Measurements from ENCODE around the gene FCRLB. TPM values are rescaled to one million over a fixed set of nuclear protein-coding genes. Genes with fewer than 3 reads are reported as not detected.
"Not testable (repeated sequence)": the region's sequence is repeated elsewhere in the genome, so short reads cannot be mapped to it uniquely, and the experiment has no call there.

The FCRLB gene
- total RNA-seq, 1 donor from 2014 or later: 0.53 TPM

DNA sequence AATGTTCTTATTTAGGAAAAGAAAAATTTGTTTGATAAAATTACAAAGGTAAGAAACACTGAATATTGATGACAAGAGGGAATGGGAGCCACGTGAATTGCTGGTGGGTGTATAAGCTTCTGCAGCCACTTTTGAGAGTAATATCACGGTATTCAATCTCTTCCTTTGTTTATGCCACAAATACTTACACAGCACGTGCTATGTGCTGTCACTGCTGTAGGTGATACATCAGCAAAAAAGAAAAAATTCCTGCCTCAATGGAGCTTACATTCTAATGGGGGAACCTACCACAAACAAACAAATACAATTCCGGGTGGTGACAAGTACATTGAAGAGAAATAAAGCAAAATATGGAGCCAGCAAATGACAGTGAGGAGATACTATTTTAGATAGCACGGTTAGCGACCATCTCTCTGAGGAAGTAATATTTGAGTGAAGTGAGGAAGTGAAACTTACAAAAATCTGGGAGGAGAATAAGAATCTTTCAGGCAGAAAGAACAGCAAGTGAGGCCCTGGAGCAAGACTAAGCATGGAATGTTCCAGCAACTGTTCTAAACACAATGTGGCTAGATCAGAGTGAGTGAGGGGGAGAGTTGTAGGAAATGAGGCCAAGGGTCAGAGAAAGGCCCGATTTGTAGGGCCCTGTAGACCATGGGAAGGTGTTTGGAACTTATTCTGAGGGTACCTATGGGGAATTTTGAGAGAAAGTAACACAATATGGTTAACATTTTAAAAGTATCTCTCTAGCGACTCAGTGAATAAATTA, 2.6 kb upstream of the FCRLB start:
- DNase-seq (ENCODE audit: low spot score): no peak
- ATAC-seq: no peak

DNA sequence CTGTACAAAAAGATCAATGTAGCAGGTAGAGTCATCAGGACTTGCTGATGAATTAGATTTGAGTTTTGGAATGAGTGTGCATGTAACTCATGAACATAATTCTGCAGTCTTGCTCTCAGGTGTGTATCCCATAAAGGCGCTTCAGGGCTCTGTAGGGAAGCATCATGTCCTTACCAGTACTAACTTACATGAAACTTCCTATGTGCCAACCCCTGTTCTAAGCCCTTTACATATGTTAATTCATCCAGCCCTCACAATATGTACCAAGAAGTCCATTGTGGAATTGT, 2.1 kb upstream of the FCRLB start:
- DNase-seq (ENCODE audit: low spot score) (no peak), ATAC-seq (no peak)

DNA sequence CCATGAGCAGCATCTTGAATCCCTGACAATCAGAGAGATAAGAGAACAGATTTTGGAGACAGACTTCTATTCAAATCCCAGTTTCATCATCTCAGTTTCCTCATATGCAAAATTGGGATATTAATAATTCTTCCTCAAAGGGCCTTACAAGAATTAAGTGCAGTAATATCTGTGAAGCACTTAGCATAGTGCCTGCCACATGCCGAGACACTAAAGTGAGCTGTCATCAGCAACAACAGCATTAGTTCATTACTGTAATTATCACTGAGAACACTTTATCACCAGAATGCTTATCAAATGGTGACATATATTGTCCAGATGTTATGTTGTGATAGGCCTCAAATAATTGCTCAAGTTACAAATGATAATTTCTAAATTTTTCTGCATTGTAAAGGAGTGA, 922 bp upstream of the FCRLB start:
- no peak for DNase-seq (ENCODE audit: low spot score)
- no peak for ATAC-seq

DNA sequence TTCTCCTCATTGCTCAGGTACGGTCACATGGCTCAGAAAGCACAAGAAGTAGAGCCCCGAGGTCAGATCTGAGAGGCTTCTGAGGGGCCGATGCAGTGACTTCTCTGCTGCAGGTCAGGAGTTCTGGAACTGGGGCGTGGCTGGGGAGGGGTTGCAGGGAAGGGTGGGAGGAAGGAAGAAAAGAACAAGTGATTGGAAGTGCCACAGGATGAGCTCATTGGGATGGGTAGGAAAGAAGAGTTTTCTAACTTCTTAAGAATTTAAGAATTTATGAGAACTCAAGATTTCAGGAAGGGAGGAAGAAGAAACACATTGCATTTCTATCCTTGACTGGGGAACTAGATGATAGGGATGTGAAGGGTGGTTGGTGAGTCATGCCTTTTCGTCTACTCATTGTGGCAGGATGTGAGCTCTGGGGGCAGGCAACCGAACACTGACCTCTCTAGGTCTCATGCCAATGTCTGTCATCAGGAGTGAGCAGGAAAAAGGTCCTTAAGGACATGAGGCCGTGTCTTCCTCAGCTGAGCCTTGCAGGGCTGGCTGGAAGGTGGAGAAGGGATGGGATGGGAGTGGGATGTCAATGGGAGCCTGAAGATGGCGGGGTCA, 497 bp downstream of the FCRLB start:
- ATAC-seq (no peak), DNase-seq (ENCODE audit: low spot score) (no peak)

DNA sequence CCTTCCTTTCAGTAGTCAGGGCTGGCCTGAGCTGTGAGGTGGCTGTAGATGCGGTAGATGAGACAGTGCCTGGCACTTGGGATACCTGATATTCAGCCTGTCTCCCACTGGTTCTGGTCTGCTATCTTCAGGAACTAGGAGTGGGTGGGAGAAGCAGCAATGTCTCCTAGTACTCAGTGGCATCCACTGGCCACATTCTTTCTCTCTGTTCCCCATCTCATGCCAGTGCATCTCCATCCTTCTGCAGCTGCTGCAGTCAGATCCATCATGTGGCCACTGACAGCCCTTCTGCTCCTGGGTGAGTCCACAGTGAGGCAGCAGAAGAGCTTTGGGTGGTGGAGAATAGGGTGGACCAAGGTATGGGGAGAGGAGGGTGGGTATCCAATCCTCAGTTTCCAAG, 1.1 kb downstream of the FCRLB start:
- ATAC-seq (no peak), DNase-seq (ENCODE audit: low spot score) (no peak)

DNA sequence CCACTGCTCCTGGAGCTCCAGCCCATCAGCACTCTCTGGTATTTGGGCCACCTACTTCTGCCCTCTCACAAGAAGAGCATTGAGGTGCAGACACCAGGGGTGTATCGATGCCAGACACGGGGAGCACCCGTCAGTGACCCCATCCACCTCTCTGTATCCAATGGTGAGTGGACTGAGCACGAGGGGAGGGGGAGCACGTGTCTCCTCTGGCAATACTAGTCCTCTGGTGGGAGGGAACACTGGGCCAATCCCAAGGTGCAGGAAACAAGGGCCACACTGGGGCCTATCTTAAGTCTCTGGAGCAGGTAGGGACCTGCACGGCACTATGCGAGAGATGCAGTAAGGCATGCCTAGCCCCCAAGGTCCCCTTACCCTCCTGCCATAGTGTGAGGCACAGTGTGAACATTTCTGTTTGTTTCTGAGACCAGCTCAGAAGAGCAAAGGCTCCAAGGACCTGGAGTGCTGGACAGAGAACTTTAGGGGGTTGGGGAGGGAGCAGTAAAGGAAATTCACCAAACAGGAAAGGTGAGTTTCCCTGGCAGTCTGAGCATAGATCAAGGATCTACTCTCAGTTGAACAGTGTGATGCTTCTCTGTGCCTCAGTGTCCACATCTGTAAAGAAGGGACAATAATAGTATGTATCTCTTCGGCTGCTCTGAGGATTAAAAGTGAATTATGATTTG, 2.3 kb downstream of the FCRLB start:
- DNase-seq (ENCODE audit: low spot score): no peak
- ATAC-seq: no peak

DNA sequence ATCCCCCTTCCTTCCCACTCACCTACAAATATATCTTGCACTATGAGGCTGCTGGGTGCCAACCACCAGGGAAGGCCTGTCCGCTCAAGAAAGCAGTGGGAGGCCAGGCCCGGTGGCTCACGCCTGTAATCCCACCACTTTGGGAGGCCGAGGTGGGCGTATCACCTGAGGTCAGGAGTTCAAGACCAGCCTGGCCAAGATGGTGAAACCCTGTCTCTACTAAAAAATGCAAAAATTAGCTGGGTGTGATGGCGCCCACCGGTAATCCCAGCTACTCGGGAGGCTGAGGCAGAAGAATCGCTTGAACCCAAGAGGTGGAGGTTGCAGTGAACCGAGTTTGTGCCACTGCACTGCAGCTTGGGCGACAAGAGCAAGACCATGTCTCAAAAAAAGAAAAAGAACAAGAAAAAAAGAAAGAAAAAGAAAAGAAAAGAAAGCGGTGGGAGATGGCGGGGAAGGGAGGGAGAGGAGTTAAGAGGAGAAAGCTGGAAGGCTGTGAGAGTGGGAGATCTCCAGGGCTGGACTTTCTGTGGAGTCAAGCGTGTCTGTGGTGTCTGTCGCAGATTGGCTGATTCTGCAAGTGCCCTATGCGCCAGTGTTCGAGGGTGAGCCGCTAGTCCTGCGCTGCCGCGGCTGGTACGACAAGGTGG, 4.0 kb downstream of the FCRLB start:
- not testable (repeated sequence) for DNase-seq (ENCODE audit: low spot score); ATAC-seq

DNA sequence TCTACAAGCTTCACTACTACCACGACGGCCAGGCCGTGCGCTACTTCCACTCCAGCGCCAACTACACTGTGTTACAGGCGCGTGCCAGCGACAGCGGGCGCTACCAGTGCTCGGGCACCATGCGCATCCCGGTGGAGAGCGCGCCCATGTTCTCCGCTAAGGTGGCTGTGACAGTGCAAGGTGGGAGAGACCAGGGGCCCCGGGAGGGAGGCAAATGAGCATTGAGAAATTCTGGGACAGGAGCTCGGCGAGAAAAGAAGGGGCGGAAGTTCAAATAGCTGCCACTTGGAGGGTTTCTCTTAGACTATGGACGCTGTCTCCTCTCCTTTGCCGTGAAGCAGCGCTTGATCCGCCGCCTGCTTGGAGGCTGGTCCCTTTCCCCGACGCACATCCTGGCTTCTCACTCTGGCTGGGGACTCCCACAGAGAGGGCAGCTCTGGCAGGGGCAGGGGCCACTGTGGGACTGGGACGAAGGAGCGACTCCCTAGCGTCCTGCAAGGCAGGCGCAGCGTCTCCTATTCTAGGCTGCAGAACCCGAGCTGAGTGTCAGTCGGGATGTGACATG, 4.6 kb downstream of the FCRLB start:
- DNase-seq (ENCODE audit: low spot score) (no peak), ATAC-seq (peak; percentile 50)

DNA sequence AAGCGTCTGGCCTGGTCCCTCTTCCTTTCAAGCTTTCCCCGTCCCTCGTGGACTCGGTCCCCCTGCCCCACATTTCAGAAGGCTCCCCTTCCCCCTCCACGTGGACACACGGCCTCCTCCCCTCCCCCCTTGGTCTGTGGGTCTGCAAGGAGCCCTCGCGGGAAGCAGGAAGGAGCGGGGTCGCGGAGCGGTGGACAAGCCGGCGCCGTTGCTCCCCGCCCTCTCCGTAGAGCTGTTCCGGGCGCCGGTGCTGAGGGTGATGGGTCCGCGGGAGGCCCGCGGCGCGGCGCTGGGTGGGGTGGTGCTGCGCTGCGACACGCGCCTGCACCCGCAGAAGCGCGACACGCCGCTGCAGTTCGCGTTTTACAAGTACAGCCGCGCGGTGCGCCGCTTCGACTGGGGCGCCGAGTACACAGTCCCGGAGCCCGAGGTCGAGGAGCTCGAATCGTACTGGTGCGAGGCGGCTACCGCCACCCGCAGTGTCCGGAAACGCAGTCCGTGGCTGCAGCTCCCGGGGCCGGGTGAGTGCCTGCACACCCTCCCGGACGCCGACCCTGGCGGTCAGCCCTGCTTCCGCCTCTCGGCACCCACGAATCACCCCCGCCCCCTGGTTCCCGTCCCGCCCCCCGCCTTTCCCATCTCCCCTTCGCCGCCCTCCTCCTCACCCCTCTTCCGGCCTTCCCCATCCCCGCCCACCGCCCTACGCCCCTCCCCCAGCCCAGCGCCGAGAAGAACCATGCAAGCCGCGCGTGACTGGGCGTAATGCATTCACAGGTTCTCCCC, 5.3 kb downstream of the FCRLB start:
- ATAC-seq (peak; percentile 82), DNase-seq (ENCODE audit: low spot score) (peak; percentile 79)

DNA sequence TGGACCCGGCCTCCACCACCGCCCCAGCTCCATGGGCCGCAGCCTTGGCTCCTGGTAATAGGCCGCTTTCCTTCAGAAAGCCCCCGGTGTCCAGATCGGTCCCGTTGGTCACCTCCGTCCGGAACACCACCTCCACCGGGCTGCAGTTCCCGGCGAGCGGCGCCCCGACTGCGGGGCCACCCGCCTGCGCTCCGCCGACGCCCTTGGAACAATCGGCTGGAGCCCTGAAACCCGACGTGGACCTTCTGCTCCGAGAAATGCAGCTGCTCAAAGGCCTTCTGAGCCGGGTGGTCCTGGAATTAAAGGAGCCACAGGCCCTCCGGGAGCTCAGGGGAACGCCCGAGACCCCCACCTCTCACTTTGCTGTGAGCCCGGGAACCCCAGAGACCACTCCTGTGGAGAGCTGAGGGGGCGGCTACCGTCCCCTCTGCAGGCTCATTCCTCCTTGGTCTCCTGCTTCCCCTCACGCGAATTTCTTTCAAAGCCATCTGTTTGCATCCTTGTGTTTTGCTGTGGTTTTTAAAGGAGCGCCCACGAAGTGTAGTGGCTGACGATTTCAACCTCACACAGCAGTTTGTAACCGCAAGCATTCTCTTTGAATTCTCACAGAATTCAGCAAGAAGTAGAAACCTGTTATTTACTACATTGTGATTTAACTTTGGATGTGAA, 6.0 kb downstream of the FCRLB start:
- ATAC-seq (no peak), DNase-seq (ENCODE audit: low spot score) (no peak)

DNA sequence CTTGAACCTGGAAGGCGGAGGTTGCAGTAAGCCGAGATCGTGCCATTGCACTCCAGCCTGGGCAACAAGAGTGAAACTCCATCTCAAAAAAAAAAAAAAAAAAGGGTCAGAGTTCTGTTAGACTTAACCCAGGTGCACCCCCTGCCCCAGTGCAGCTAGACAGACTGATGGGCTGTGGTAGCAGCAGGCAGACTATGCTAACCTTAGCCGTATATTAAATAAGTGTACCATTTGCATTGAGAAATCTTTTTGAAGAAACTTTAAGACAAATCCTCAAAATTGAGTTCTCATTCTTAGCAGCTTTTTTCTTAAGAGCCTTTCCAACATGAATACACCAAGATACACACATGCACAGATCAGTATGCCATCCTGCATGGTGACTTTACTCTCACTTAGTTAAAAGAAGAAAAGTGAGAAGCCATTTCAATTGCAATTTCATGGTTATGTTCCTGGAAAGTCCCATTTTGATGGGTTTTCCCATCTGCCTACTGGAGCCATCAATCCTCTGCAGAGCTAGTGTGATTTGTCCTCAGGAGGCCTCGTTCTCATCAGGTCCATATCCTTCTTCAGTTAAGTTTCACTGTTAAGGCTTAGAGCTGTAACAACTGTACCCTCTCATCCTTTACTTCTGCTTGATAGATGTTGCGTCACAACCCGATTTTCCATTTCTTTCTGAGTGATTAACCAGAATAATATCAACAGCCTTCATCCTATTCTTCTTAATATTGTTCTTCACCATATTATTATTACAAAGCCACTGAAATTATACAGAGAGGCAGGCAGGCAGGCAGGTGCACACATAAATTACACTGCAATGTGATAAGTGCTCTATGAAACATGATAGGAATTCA, 7.3 kb downstream of the FCRLB start:
- no peak for ATAC-seq
- no peak for DNase-seq (ENCODE audit: low spot score)

DNA sequence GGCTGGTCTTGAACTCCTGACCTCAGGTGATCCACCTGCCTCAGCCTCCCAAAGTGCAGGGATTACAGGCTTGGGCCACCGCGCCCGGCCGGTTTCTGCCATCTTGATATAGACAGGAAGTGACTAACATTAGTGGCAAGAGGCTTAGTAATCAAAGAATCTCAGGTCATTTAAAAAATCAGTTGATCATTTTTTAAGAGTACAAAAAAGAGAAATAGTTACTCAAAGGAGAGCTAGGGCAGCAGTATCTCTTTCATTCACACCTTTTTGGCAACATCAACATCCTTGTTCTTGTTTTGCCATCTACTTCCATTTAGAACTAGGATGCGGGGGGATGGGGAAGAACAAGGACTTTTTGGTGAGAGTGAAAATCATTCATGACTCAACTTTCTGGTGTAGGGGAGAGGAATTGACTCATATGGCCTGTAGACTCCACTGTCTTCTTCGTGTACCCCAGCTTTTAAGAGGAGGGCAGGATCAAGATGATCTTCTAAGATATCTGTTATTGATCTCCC, 8.8 kb downstream of the FCRLB start:
- DNase-seq (ENCODE audit: low spot score) (no peak), ATAC-seq (no peak)

DNA sequence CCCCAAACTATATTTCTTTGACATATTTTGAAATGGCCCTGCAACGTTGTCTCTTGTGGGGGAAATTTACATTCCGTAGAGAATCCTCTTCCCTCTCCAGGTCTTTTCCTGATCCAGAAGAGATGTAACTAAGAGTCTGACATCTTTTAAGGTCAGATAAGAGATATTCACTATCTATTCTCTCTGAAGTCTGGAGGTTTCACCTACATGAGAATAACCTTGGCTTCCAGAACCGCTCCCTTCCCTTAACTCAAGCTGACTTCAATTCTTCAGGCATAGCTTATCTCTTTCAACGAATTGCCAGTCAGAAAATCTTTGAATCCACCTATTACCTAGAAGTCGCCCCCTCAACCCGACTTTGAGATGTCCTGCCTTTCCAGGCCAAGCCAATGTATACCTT, 9.9 kb downstream of the FCRLB start:
- no peak for DNase-seq (ENCODE audit: low spot score)

DNA sequence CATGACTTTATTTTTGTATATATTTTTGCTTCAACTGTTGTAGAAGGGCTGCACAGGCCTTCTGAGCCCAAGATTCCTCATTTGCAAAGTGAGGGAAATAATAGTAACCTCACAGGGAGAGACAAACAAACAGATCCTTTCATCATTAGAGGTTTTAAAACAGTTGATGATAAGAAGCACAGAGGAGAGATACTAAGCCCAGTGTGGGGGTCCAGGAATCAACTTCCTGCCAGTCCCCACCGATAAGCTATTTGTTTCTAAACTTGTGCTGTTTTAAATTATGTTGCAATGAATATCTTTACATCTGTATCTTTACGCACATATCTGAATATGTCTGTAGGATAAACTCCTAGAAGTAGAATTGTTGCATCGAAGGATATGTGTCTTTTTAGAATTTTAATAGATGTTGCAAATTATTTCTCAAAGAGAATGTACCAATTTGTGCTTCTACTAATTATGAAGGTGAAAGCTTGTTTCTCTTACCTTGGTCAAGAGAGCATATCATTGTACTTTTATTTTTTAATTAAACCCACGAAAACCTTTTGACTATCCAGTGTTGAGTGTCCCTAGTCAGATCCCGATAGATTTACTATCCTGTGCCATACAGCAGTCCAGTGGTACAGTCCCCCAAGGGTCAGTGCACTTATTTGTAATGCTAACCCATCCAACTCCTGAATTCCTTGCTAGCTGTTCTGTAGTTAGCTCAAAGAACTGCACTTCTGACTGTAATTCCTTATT, 10.8 kb downstream of the FCRLB start:
- ATAC-seq: no peak

More for the DNA sequence above, 9.9 kb downstream of the FCRLB start:
- ATAC-seq: no peak

DNA sequence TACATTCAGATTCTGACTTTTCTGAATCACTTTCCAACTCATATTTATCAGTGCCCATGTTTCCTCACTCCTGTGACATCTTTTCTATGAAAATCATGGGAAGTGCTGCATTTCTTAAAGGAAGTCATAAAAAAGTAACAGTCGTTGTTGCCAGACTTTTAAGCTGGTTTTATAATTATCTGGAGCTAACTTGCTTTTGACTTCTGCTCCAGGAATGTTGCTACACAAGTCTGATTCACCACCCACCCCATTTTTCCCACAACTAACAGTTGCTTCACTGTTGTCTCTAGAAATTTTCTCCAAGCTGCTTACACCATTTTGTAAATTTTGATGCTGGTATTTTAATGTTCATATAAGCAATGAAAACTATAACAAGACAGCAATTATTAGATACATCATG, 12.2 kb downstream of the FCRLB start:
- ATAC-seq: no peak

More for the DNA sequence above, 10.8 kb downstream of the FCRLB start:
- no peak for DNase-seq (ENCODE audit: low spot score)

DNA sequence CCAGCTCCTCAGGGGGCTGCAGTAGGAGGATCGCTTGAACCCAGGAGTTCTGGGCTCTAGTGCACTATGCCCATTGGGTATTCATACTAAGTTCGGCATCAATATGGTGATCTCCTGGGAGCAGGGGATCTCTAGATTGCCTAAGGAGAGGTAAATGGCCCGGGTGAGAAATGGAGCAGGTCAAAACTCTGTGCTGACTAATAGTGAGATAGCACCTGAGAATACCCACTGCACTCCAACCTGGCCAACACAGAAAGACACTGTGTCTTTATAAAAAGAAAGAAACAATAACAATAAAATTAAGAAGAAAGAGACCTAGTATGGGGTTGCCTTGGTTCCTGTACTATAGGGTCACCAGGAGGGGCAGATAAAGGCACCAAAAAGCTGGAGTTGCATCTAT, 14.5 kb downstream of the FCRLB start:
- no peak for ATAC-seq

More for the DNA sequence above, 12.2 kb downstream of the FCRLB start:
- no peak for DNase-seq (ENCODE audit: low spot score)

DNA sequence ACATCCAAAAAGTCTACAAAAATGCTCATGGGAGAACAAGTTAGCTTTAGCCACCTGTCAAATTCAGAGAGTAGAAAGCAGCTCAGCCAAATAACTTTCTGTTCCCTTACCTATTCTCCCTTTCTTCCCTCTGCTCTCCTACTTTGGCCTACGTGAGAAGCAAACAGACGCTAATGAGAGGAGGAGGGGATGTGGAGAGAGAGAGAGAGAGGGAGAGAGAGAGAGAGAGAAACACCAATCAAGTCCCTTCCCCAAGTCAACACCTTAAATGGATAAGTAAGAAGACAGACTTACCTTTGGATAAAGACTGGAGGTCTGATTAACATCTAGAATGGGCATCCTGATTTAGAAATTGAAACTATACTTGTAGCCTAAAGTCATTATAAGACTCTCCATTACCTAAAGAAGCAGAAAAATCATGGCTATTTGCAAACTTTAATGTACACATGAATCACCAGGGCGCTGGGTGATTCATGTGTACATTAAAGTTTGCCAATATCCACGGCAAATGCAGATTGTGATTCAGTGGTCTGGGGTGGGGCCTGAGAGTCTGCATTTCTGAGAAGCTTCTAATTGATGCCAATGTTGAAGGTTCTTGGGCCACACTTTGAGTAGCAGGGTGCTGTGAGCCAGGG, 15.1 kb downstream of the FCRLB start:
- no peak for ATAC-seq
- no peak for DNase-seq (ENCODE audit: low spot score)

More for the DNA sequence above, 14.5 kb downstream of the FCRLB start:
- no peak for DNase-seq (ENCODE audit: low spot score)

DNA sequence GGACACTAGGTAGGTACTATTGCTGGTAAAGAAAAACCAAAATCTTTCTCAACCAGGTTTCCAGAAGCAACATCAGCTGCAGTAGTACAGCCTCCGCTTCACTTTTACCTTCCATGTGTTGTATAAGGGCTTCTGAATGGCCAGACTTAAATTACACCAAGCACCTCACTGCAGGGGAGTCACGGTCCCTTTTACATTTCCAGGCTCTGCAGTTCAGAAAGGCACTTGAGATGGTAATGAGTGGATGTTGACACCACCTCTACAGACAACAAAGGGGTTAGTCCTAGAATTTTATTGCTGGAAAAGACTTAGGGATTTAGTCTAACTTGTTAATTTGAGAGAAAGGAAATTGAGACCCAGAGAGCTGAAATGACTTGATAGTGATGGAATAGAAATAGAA, 16.3 kb downstream of the FCRLB start:
- DNase-seq (ENCODE audit: low spot score): no peak
- ATAC-seq: no peak
